Nephron (organoid): ENCODE data around the gene IPCEF1.

Source experiments
- H3K27ac Mint-ChIP-seq, 3 experiments: 2 replicates each; pipeline ENCODE4 v1.8.0; 2020; ENCODE audit warnings: mixed read lengths in 3 of 3, mild to moderate bottlenecking in 2 of 3, moderate library complexity in 1 of 3
- H3K27me3 Mint-ChIP-seq: 2 replicates; pipeline ENCODE4 v1.8.0; 2021; ENCODE audit warnings: low read depth, mild to moderate bottlenecking, moderate library complexity, mixed read lengths
- H3K36me3 Mint-ChIP-seq: 2 replicates; pipeline ENCODE4 v1.8.0; 2020; ENCODE audit warnings: low read depth, mixed read lengths
- H3K4me1 Mint-ChIP-seq: 2 replicates; pipeline ENCODE4 v1.8.0; 2020; ENCODE audit warnings: mixed read lengths
- H3K4me3 Mint-ChIP-seq, 3 experiments: 2 replicates each; pipeline ENCODE4 v1.8.0; 2020; ENCODE audit warnings: mild to moderate bottlenecking in 3 of 3, mixed read lengths in 3 of 3, moderate library complexity in 2 of 3
- H3K9me3 Mint-ChIP-seq: 2 replicates; pipeline ENCODE4 v1.8.0; 2020; ENCODE audit warnings: mixed read lengths
- CTCF ChIP-seq, 3 experiments: fragments of 200-600 bp; sonication (generic); IDR thresholded peaks; one replicate each; pipeline ENCODE4 v1.5.0; 2021; ENCODE audit warnings: antibody characterized with exemption in 3 of 3; ENCODE audit not compliant: unreplicated experiment in 3 of 3

IPCEF1 gene

GRCh38 chr6:154218787-154219186 is 137.8 kb downstream of the IPCEF1 start:
- Mint-ChIP-seq H3K27ac (no peak overlapping the region), H3K27me3 (no peaks in the 10 kb centered on the region), H3K9me3 (no peaks in the 10 kb centered on the region), H3K4me3 (no peak overlapping the region), H3K4me1 (peaks cover 12% of the 10 kb centered on the region), H3K36me3 (no peaks in the 10 kb centered on the region)
- no peak for TF ChIP-seq CTCF (IDR thresholded peaks at IDR 0.05; ENCODE audit: unreplicated experiment in 3 of 3)

GRCh38 chr6:154218301-154218700 is 138.3 kb downstream of the IPCEF1 start:
- Mint-ChIP-seq H3K9me3 (no peaks in the 10 kb centered on the region), H3K36me3 (no peaks in the 10 kb centered on the region)

GRCh38 chr6:154213782-154214181 is 142.8 kb downstream of the IPCEF1 start:
- H3K9me3 Mint-ChIP-seq = no peaks in the 10 kb centered on the region
- H3K27me3 Mint-ChIP-seq = no peaks in the 10 kb centered on the region
- no peak overlapping the region for H3K4me3 Mint-ChIP-seq
- no peak overlapping the region for H3K27ac Mint-ChIP-seq
- no peak for TF ChIP-seq CTCF (IDR thresholded peaks at IDR 0.05; ENCODE audit: unreplicated experiment in 3 of 3)
- no peaks in the 10 kb centered on the region for H3K36me3 Mint-ChIP-seq
- H3K4me1 Mint-ChIP-seq = peaks cover 9% of the 10 kb centered on the region

More at GRCh38 chr6:154218301-154218700, 138.3 kb downstream of the IPCEF1 start:
- peaks cover 12% of the 10 kb centered on the region for H3K4me1 Mint-ChIP-seq
- H3K4me3 Mint-ChIP-seq = no peak overlapping the region
- TF ChIP-seq CTCF (IDR thresholded peaks at IDR 0.05; ENCODE audit: unreplicated experiment in 3 of 3) = no peak
- peak overlapping the region in 2 of 3 experiments; percentile 16 to 66 for H3K27ac Mint-ChIP-seq
- H3K27me3 Mint-ChIP-seq = no peaks in the 10 kb centered on the region

- H3K9me3 Mint-ChIP-seq = no peaks in the 10 kb centered on the region
- H3K36me3 Mint-ChIP-seq = no peaks in the 10 kb centered on the region
- H3K27me3 Mint-ChIP-seq = no peaks in the 10 kb centered on the region
- no peak for TF ChIP-seq CTCF (IDR thresholded peaks at IDR 0.05; ENCODE audit: unreplicated experiment in 3 of 3)
- no peaks in the 10 kb centered on the region for H3K4me1 Mint-ChIP-seq
- H3K27ac Mint-ChIP-seq = no peak overlapping the region
- no peak overlapping the region for H3K4me3 Mint-ChIP-seq
These were observed 145.9 kb downstream of the IPCEF1 start for GRCh38 chr6:154210678-154211077.

- Mint-ChIP-seq H3K36me3 (peaks cover 4% of the 10 kb centered on the region), H3K4me1 (no peaks in the 10 kb centered on the region), H3K27me3 (no peaks in the 10 kb centered on the region), H3K9me3 (peaks cover 3% of the 10 kb centered on the region), H3K27ac (no peak overlapping the region), H3K4me3 (no peak overlapping the region)
- no peak for TF ChIP-seq CTCF (IDR thresholded peaks at IDR 0.05; ENCODE audit: unreplicated experiment in 3 of 3)
These were observed 147.0 kb downstream of the IPCEF1 start for GRCh38 chr6:154209555-154209954.

GRCh38 chr6:154206996-154207395 is 149.6 kb downstream of the IPCEF1 start:
- no peak overlapping the region for H3K27ac Mint-ChIP-seq
- no peak overlapping the region for H3K4me3 Mint-ChIP-seq
- H3K9me3 Mint-ChIP-seq = peaks cover 6% of the 10 kb centered on the region
- peaks cover 8% of the 10 kb centered on the region for H3K36me3 Mint-ChIP-seq
- no peaks in the 10 kb centered on the region for H3K27me3 Mint-ChIP-seq
- no peaks in the 10 kb centered on the region for H3K4me1 Mint-ChIP-seq
- TF ChIP-seq CTCF (IDR thresholded peaks at IDR 0.05; ENCODE audit: unreplicated experiment in 3 of 3) = no peak
